ENCODE measurements around the gene XRN2. TPM values are rescaled to one million over a fixed set of nuclear protein-coding genes. Genes with fewer than 3 reads are reported as not detected.

The XRN2 gene
- polyA plus RNA-seq, 2 of the 4 experiments (the other 2 are of a cell fraction), result 125 to 192 TPM

GRCh38 chr20:21355981-21356380 lies 52.9 kb downstream of the XRN2 start (continued):
- TF ChIP-seq FOSL2 (IDR thresholded peaks at IDR 0.05) (no peak), FOSL2 (CRISPR knock-in tag; IDR thresholded peaks at IDR 0.05) (no peak), HOXB13 (CRISPR knock-in tag; IDR thresholded peaks at IDR 0.05; ENCODE audit: low read depth) (no peak), EP300 (IDR thresholded peaks at IDR 0.05) (no peak), RFX5 (IDR thresholded peaks at IDR 0.05) (no peak), CHD4 (IDR thresholded peaks at IDR 0.05; ENCODE audit: borderline replicate concordance) (no peak), MYC (IDR thresholded peaks at IDR 0.05; ENCODE audit: borderline replicate concordance, low read length) (no peak), CBX8 (IDR thresholded peaks at IDR 0.05) (no peak)

GRCh38 chr20:21356386-21356785 lies 53.3 kb downstream of the XRN2 start:
- TF ChIP-seq CHD2 (IDR thresholded peaks at IDR 0.05; ENCODE audit: low read length, partially characterized antibody), result no peak
- TF ChIP-seq ZSCAN20 (CRISPR knock-in tag; IDR thresholded peaks at IDR 0.05), result no peak
- TF ChIP-seq RAD21 (conservative IDR thresholded peaks at IDR 0.05 in 1 of 2, IDR thresholded peaks at IDR 0.05 in 1 of 2), result no peak
- no peak for TF ChIP-seq HES2 (IDR thresholded peaks at IDR 0.05)
- TF ChIP-seq MAFK (IDR thresholded peaks at IDR 0.05; ENCODE audit: partially characterized antibody), result no peak
- TF ChIP-seq, protein P1, sequence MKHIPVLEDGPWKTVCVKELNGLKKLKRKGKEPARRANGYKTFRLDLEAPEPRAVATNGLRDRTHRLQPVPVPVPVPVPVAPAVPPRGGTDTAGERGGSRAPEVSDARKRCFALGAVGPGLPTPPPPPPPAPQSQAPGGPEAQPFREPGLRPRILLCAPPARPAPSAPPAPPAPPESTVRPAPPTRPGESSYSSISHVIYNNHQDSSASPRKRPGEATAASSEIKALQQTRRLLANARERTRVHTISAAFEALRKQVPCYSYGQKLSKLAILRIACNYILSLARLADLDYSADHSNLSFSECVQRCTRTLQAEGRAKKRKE (CRISPR knock-in tag; IDR thresholded peaks at IDR 0.05; ENCODE audit: low read depth), result no peak
- TF ChIP-seq NR3C1 (IDR thresholded peaks at IDR 0.05), result no peak
- no peak for TF ChIP-seq SMC3 (IDR thresholded peaks at IDR 0.05)
- TF ChIP-seq POLR2AphosphoS2 (conservative IDR thresholded peaks at IDR 0.05; ENCODE audit: low read length), result no peak
- no peak for TF ChIP-seq NFE2L2 (conservative IDR thresholded peaks at IDR 0.05; ENCODE audit: low read length)
- TF ChIP-seq, protein P2, sequence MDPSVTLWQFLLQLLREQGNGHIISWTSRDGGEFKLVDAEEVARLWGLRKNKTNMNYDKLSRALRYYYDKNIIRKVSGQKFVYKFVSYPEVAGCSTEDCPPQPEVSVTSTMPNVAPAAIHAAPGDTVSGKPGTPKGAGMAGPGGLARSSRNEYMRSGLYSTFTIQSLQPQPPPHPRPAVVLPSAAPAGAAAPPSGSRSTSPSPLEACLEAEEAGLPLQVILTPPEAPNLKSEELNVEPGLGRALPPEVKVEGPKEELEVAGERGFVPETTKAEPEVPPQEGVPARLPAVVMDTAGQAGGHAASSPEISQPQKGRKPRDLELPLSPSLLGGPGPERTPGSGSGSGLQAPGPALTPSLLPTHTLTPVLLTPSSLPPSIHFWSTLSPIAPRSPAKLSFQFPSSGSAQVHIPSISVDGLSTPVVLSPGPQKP (IDR thresholded peaks at IDR 0.05; ENCODE audit: low read depth, low read length), result no peak
- TF ChIP-seq NPAS2 (CRISPR knock-in tag; IDR thresholded peaks at IDR 0.05; ENCODE audit: borderline replicate concordance), result no peak
- TF ChIP-seq FOXS1 (CRISPR knock-in tag; IDR thresholded peaks at IDR 0.05), result no peak
- no peak for TF ChIP-seq CEBPB (IDR thresholded peaks at IDR 0.05)
- TF ChIP-seq JUNB (IDR thresholded peaks at IDR 0.05), result no peak
- TF ChIP-seq EHF (CRISPR knock-in tag; IDR thresholded peaks at IDR 0.05), result no peak
- no peak for TF ChIP-seq CTCF (IDR thresholded peaks at IDR 0.05)
- Histone ChIP-seq H3K4me3 (no peak overlapping the region), H3K4me2 (no peak overlapping the region), H3K4me1 (peaks cover 12% of the 10 kb centered on the region; the same call in 2 of the 3 replicates), H3K27ac (no peak overlapping the region), H3K9me3 (no peaks in the 10 kb centered on the region)
- CTCF ChIA-PET, result interaction anchor here (1.3 kb wide), 1 partner anchor 121 kb away, joined by 5 read pairs; no protein-coding TSS in a partner anchor
- DNase-seq (ENCODE audit: low read depth in 1 of 2, low spot score in 1 of 2) (no peak), ATAC-seq (no peak), FAIRE-seq (no peak)
- POLR2A ChIA-PET, result no interaction called here

All from A549 (cell line).